ACHN (cell line): Measurements from ENCODE around the gene ATP2A1.

ENCODE experiments used
- DNase-seq: peaks from one replicate; pipeline ENCODE4 v3.0.0-alpha.2; 2015
- in situ Hi-C: cut with HindIII; loops from 2 replicates; pipeline ENCODE4 v1.10.0; 2017; ENCODE audit warnings: low sequenced_read_pairs, low pct_ligation_motif_present, low pct_unique_long_range_greater_than_20kb

Gene ATP2A1

DNA sequence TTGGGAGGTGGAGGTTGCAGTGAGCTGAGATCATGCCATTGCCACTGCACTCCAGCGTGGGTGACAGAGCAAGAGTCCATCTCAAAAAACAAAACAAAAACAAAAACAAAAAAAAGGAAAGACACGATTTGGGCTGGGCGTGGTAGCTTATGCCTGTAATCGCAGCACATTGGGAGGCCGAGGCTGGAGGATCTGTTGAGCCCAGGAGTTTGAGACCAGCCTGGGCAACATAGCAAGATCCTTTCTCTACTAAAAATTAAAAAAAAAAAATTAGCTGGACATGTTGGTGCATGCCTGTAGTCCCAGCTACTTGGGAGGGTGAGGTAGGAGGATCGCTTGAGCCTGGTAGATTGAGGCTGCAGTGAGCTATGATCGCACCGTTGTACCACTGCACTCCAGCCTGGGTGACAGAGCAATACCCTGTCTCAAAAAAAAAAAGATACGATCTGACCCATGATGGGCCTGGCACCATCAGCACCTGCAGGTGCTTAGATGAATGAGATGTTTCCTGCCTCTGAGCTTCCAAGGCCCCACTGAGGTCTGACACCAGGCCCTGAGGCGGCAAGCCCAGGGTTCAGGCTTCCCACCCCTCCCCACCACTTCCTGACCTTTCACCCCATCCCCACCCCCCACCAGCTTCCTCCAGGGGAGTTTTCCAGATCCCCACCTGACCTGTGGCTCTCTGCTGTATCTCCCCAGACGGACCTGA lies 21.7 kb downstream of the ATP2A1 start:
- in situ Hi-C loops = no loop called here
- no peak for DNase-seq

DNA sequence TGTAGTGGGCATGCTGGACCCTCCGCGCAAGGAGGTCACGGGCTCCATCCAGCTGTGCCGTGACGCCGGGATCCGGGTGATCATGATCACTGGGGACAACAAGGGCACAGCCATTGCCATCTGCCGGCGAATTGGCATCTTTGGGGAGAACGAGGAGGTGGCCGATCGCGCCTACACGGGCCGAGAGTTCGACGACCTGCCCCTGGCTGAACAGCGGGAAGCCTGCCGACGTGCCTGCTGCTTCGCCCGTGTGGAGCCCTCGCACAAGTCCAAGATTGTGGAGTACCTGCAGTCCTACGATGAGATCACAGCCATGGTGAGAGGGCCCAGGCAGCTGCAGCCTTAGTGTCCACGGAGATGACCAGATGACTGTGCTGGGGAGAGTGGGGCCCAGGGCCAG lies 22.3 kb downstream of the ATP2A1 start:
- DNase-seq = no peak
- in situ Hi-C loops = no loop called here

DNA sequence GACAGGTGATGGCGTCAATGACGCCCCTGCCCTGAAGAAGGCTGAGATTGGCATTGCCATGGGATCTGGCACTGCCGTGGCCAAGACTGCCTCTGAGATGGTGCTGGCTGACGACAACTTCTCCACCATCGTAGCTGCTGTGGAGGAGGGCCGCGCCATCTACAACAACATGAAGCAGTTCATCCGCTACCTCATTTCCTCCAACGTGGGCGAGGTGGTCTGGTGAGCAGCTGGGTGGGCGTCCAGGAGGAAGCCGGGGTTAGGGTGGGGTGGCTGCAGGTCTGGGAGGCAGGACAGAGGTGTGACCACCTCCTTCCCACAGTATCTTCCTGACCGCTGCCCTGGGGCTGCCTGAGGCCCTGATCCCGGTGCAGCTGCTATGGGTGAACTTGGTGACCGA lies 23.6 kb downstream of the ATP2A1 start:
- DNase-seq = no peak
- in situ Hi-C loops = no loop called here

DNA sequence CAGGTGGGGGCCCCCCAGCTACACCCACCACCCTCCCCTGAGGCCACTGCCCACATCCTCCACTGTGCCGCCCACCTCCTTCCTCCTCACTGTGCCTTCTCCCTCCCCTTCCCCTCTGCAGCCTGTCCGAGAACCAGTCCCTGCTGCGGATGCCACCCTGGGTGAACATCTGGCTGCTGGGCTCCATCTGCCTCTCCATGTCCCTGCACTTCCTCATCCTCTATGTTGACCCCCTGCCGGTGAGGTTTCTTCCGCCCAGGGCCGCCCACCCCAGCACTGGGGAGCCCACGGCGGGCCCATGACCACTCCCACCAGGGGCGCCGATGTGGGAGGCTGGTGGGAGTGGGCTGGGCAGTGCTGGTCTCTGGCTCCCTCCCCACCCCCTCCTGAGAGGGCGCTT lies 24.6 kb downstream of the ATP2A1 start:
- in situ Hi-C loops = no loop called here
- no peak for DNase-seq

DNA sequence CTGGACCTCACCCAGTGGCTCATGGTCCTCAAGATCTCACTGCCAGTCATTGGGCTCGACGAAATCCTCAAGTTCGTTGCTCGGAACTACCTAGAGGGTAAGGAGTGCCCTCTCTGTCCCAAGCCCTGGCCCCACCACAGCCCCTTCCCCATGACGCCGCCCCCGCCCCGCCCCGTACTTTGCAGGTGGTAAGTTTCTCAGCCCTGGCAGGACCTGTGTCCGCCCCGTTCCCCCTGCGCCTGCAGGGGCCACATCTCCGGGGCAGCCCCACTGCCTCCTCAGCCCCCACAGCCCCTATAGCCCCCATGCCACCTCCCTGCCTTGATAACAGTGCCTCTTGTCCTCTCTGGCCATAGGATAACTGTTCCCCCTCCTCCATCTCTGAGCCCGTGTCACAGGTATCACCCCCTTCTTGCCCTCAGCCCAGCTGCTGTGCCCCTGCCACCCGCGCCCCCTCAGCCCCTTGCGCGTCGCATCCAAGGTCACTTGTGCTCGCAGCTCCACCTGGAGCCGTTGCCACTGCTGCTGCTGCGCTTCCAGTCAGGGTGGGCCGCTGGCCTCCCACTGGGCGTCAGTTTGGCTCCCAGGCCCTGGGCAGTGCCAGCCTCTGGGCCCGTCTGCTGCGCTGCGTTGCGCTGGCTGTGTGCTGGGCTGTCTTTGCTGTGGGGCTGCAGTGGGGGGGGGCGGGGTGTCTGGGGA lies 25.2 kb downstream of the ATP2A1 start:
- in situ Hi-C loops = no loop called here
- no peak for DNase-seq

DNA sequence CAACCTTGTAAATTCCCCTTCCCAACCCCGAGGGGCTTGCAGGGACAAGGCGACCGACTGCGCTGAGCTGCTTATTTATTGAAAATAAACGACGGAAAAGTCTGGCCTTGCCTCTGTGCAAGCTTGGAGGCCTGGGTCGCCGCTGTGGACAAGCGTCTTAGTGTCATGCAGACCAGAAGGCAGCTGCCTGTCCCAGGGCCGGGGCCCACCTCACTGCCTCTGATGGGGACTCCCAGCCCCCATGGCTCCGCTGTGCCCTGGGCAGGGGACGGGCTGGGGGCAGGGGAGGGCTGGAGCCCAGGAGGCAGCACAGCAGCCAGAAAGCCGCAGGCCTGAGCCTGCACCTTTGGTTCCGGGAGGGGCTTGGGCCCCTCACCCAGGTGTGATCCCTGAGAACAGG lies 26.1 kb downstream of the ATP2A1 start:
- in situ Hi-C loops = no loop called here
- DNase-seq = no peak

GRCh38 chr16:28904828-28905227 lies 26.5 kb downstream of the ATP2A1 start:
- in situ Hi-C loops = no loop called here
- DNase-seq = no peak

- DNase-seq = no peak
- in situ Hi-C loops = no loop called here
These were observed 27.0 kb downstream of the ATP2A1 start for GRCh38 chr16:28905229-28905754.

- in situ Hi-C loops = no loop called here
- no peak for DNase-seq
These were observed 27.6 kb downstream of the ATP2A1 start for GRCh38 chr16:28905800-28906372.

DNA sequence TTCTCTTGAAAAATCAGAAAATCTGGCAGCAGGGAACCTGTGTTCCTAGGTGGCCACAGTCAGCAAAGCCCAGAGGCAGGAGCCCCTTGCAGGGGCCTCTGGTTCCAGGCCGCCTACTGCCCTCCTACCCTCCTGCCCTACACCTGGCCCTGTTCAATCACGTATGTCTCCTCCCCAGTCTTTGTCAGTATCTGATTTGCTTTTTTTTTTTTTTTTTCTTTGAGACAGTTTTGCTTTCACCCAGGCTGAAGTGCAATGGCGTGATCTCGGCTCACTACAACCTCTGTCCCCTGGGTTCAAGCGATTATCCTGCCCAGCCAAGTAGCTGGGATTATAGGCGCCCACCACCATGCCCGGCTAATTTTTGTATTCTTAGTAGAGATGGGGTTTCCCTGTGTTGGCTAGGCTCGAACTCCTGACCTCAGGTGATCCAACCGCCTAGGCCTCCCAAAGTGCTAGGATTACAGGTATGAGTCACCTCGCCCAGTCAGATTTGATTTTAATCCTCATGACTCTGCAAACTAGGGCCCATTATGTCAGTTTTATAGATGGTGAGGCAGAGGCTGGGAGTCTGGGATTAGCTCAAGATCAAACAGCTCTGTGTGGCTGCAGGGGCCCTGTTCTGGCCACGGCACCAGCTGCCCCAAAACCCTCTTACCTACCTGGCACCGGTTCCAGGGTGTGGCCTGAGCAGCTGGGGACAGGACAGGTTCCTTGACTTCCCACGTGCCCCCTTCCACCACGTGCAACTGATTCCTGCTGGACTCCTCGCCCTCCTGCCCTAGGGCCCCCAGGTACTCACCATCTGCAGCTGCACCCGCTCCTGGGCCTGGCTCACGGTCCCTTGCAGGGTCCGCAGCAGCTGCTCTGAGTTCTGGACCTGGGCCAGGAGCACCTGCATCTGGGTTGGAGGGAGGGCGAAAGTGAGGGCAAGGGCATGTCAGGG lies 32.1 kb downstream of the ATP2A1 start:
- in situ Hi-C loops = no loop called here
- DNase-seq = no peak

DNA sequence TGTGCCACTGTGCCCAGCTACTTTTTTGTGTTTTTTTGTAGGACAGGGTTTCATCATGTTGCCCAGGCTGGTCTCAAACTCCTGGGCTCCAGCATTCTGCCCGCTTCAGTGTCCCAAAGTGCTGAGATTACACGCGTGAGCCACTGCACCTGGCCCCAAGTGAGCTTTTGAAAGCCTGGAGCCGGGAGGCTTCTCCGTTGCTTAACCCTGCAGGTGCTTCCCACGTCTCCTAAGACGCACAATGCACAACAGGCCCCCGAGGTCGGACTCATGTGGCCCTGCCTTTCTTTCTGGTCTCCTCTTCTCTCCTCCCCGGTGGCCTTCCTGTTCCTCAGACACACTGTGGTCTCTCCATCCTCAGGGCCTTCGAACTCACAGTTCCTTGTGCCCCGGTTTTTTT lies 34.3 kb downstream of the ATP2A1 start:
- DNase-seq = no peak
- in situ Hi-C loops = no loop called here

- in situ Hi-C loops = no loop called here
- no peak for DNase-seq
These were observed 35.8 kb downstream of the ATP2A1 start for GRCh38 chr16:28913946-28914724.

GRCh38 chr16:28915181-28915580 lies 36.9 kb downstream of the ATP2A1 start:
- in situ Hi-C loops = no loop called here

DNA sequence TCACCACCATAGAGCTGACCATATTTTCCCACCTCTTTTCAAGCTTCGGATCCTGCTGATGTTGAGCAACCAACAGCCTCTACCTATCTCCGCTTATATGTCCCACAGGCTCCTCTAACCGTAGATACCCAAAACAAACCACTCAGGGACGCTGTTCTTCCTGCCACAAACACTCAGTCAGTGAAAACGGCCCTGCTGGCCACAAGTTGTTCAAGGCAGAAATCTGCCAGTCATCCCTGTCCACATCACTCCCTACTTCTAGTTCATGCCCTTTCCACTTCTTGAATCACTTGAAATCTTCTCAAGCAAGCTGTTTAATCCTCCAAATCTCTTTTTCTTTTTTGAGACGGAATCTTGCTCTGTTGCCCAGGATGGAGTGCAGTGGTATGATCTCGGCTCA lies 38.8 kb downstream of the ATP2A1 start:
- in situ Hi-C loops = no loop called here
- no peak for DNase-seq

More at GRCh38 chr16:28915181-28915580, 36.9 kb downstream of the ATP2A1 start:
- DNase-seq = no peak

GRCh38 chr16:28918698-28919097 lies 40.4 kb downstream of the ATP2A1 start:
- in situ Hi-C loops = no loop called here

GRCh38 chr16:28923231-28923587 lies 44.9 kb downstream of the ATP2A1 start:
- in situ Hi-C loops = no loop called here
- DNase-seq = no peak

More at GRCh38 chr16:28918698-28919097, 40.4 kb downstream of the ATP2A1 start:
- DNase-seq = no peak

GRCh38 chr16:28923652-28924398 lies 45.5 kb downstream of the ATP2A1 start:
- in situ Hi-C loops = no loop called here
- DNase-seq = no peak
